GM23338 (cell line): Measurements from ENCODE around the gene PIP4K2B. TPM values are rescaled to one million over a fixed set of nuclear protein-coding genes. Genes with fewer than 3 reads are reported as not detected.

Experiments used
- ATAC-seq: fragments of 200-7000 bp; cut with Tn5 transposase; 3 replicates; pipeline ENCODE4 v1.9.1; 2020
- DNase-seq: peaks from one replicate; pipeline ENCODE4 v3.0.0-alpha.2; 2015; ENCODE audit warnings: low spot score
- H2AFZ ChIP-seq: fragments of 200-600 bp; sonication (generic); 2 replicates; pipeline ENCODE4 v1.8.0; 2016; ENCODE audit warnings: antibody characterized with exemption, mild to moderate bottlenecking, moderate library complexity
- H3F3A ChIP-seq: fragments of 200-600 bp; sonication (generic); replicated peaks from 2 replicates; pipeline ENCODE4 v1.8.0; 2017; ENCODE audit warnings: antibody characterized with exemption, mixed run types, low read depth
- H3K27ac ChIP-seq: fragments of 200-600 bp; sonication (generic); 2 replicates; pipeline ENCODE4 v1.6.1; 2016; ENCODE audit warnings: low read depth
- H3K27me3 ChIP-seq: fragments of 200-600 bp; sonication (generic); 2 replicates; pipeline ENCODE4 v1.8.0; 2016; ENCODE audit warnings: mild to moderate bottlenecking, mixed run types, moderate library complexity; ENCODE audit not compliant: insufficient read depth
- H3K36me3 ChIP-seq: fragments of 200-600 bp; sonication (generic); 2 replicates; pipeline ENCODE4 v1.8.0; 2016; ENCODE audit warnings: mild to moderate bottlenecking; ENCODE audit not compliant: insufficient read depth
- H3K4me1 ChIP-seq: fragments of 200-600 bp; sonication (generic); 2 replicates; pipeline ENCODE4 v1.8.0; 2016; ENCODE audit warnings: mild to moderate bottlenecking, moderate library complexity; ENCODE audit not compliant: insufficient read depth
- H3K4me2 ChIP-seq: fragments of 200-600 bp; sonication (generic); 2 replicates; pipeline ENCODE4 v1.7.1; 2017; ENCODE audit warnings: mixed run types
- H3K4me3 ChIP-seq: fragments of 200-600 bp; sonication (generic); 2 replicates; pipeline ENCODE4 v1.6.1; 2016; ENCODE audit warnings: mixed run types
- H3K79me2 ChIP-seq: fragments of 200-600 bp; sonication (generic); replicated peaks from 2 replicates; pipeline ENCODE4 v1.8.0; 2017; ENCODE audit warnings: mild to moderate bottlenecking; ENCODE audit not compliant: insufficient read depth
- H3K9me2 ChIP-seq: fragments of 200-600 bp; sonication (generic); 2 replicates; pipeline ENCODE4 v1.8.0; 2017; ENCODE audit not compliant: insufficient read depth
- H4K20me1 ChIP-seq: fragments of 200-600 bp; sonication (generic); replicated peaks from 2 replicates; pipeline ENCODE4 v1.8.0; 2017; ENCODE audit warnings: mild to moderate bottlenecking; ENCODE audit not compliant: insufficient read depth
- H3K27ac Mint-ChIP-seq: 2 replicates; pipeline ENCODE4 v1.8.0; 2020; ENCODE audit warnings: inconsistent platforms, mild to moderate bottlenecking, moderate library complexity, mixed read lengths
- H3K27me3 Mint-ChIP-seq: 3 replicates; pipeline ENCODE4 v1.8.0; 2022; ENCODE audit warnings: low read depth, mild to moderate bottlenecking, moderate library complexity, mixed read lengths, inconsistent platforms; ENCODE audit not compliant: insufficient read depth, poor library complexity
- H3K36me3 Mint-ChIP-seq: 3 replicates; pipeline ENCODE4 v1.8.0; 2021; ENCODE audit warnings: low read depth, mild to moderate bottlenecking, inconsistent platforms, moderate library complexity, mixed read lengths
- H3K4me1 Mint-ChIP-seq: 3 replicates; pipeline ENCODE4 v1.8.0; 2020; ENCODE audit warnings: mild to moderate bottlenecking, inconsistent platforms, mixed read lengths
- H3K4me3 Mint-ChIP-seq: 3 replicates; pipeline ENCODE4 v1.8.0; 2021; ENCODE audit warnings: moderate library complexity, mild to moderate bottlenecking, inconsistent platforms, mixed read lengths
- H3K9me3 Mint-ChIP-seq: 3 replicates; pipeline ENCODE4 v1.8.0; 2020; ENCODE audit warnings: moderate library complexity, mild to moderate bottlenecking, inconsistent platforms, mixed read lengths
- CTCF ChIP-seq, 2 experiments: fragments of 200-600 bp in 1 of 2; sonication (generic) in 1 of 2; conservative IDR thresholded peaks; 2 replicates each; pipeline versions ENCODE4 v1.5.1 to v1.6.1; 2016 to 2017; ENCODE audit warnings: antibody characterized with exemption in 2 of 2, low read depth in 2 of 2, mild to moderate bottlenecking in 2 of 2, moderate library complexity in 1 of 2
- JUNB ChIP-seq: IDR thresholded peaks from one replicate; pipeline ENCODE4 v1.6.1; 2016; ENCODE audit warnings: antibody characterized with exemption; ENCODE audit not compliant: unreplicated experiment
- ZNF462 ChIP-seq: fragments of 250-450 bp; sonication (Bioruptor Pico); IDR thresholded peaks from 2 replicates; pipeline ENCODE4 v1.5.0; 2020; ENCODE audit warnings: mild to moderate bottlenecking, moderate library complexity
- polyA plus RNA-seq: library from polyadenylated mRNA; unstranded; fragments of >200 nt; fragmentation: Nextera tagmentation; extraction: Ambion mirVana; gene quantifications from 2 replicates; pipeline ENCODE4 v1.2.1, GENCODE V29; 2016
- total RNA-seq: library from RNA; depleted of rRNA; stranded (reverse); fragments of >200 nt; shearing (Covaris generic); gene quantifications from 2 replicates; pipeline ENCODE4 v1.2.3, GENCODE V29; 2014

PIP4K2B gene
- total and polyA plus RNA-seq, 2 experiments from 2014 or later, result 9.5 to 43.4 TPM

GRCh38 chr17:38725066-38725465 is 74.3 kb downstream of the PIP4K2B start (continued):
- no peak for TF ChIP-seq ZNF462 (CRISPR knock-in tag)
- TF ChIP-seq CTCF (conservative IDR thresholded peaks at IDR 0.05; ENCODE audit: low read depth in 2 of 2), result no peak
- TF ChIP-seq JUNB, result no peak

GRCh38 chr17:38724337-38724988 is 74.9 kb downstream of the PIP4K2B start:
- Histone ChIP-seq H4K20me1 (no peaks in the 10 kb centered on the region), H3K4me3 (no peak overlapping the region), H3K79me2 (no peaks in the 10 kb centered on the region), H2AFZ (no peak overlapping the region), H3K9me2 (no peaks in the 10 kb centered on the region), H3K4me1 (peaks cover 14% of the 10 kb centered on the region), H3K27me3 (peaks cover 35% of the 10 kb centered on the region), H3K4me2 (no peak overlapping the region), H3K36me3 (no peaks in the 10 kb centered on the region), H3F3A (peaks cover 5% of the 10 kb centered on the region), H3K27ac (no peak overlapping the region)
- Mint-ChIP-seq H3K27ac (no peak overlapping the region), H3K4me3 (no peak overlapping the region), H3K9me3 (no peaks in the 10 kb centered on the region), H3K4me1 (peaks cover 40% of the 10 kb centered on the region), H3K27me3 (peaks cover 38% of the 10 kb centered on the region), H3K36me3 (no peaks in the 10 kb centered on the region)
- ATAC-seq (no peak), DNase-seq (no peak)
- no peak for TF ChIP-seq CTCF (conservative IDR thresholded peaks at IDR 0.05; ENCODE audit: low read depth in 2 of 2)
- TF ChIP-seq ZNF462 (CRISPR knock-in tag), result no peak
